GM12864 (cell line): ENCODE results near the gene ARMC9.

Source experiments
- DNase-seq: peaks from one replicate; pipeline ENCODE4 v3.0.0-alpha.2; 2011; ENCODE audit warnings: low read depth
- H3K4me3 ChIP-seq: 2 replicates; pipeline ENCODE4 v1.5.1; 2011; ENCODE audit warnings: mild to moderate bottlenecking, low read depth, low read length, control low read depth
- CTCF ChIP-seq: IDR thresholded peaks from 2 replicates; pipeline ENCODE4 v1.5.1; 2011; ENCODE audit warnings: low read depth, mild to moderate bottlenecking, moderate library complexity, low read length, control low read depth, inconsistent platforms; ENCODE audit errors: missing control alignments

The ARMC9 gene

GRCh38 chr2:231353469-231353868 lies 155.0 kb downstream of the ARMC9 start:
- H3K4me3 ChIP-seq, result no peak overlapping the region
- TF ChIP-seq CTCF, result no peak
- DNase-seq, result no peak

- no peak overlapping the region for H3K4me3 ChIP-seq
- no peak for DNase-seq
- no peak for TF ChIP-seq CTCF
Measured at GRCh38 chr2:231355508-231356465, 157.4 kb downstream of the ARMC9 start.

GRCh38 chr2:231356466-231356844 lies 158.0 kb downstream of the ARMC9 start:
- no peak for DNase-seq
- no peak overlapping the region for H3K4me3 ChIP-seq
- TF ChIP-seq CTCF, result no peak

- TF ChIP-seq CTCF, result no peak
- no peak overlapping the region for H3K4me3 ChIP-seq
- no peak for DNase-seq
Measured at GRCh38 chr2:231357048-231357447, 158.6 kb downstream of the ARMC9 start.

GRCh38 chr2:231357931-231358330 lies 159.5 kb downstream of the ARMC9 start:
- no peak overlapping the region for H3K4me3 ChIP-seq
- no peak for TF ChIP-seq CTCF
- no peak for DNase-seq

GRCh38 chr2:231359441-231359840 lies 161.0 kb downstream of the ARMC9 start:
- no peak overlapping the region for H3K4me3 ChIP-seq
- DNase-seq, result no peak
- no peak for TF ChIP-seq CTCF

- H3K4me3 ChIP-seq, result no peak overlapping the region
- no peak for DNase-seq
- TF ChIP-seq CTCF, result no peak
Measured at GRCh38 chr2:231359948-231360347, 161.5 kb downstream of the ARMC9 start.
